Colonic mucosa (tissue), 4 donors: ENCODE measurements around the gene WNT1. TPM values are rescaled to one million over a fixed set of nuclear protein-coding genes. Genes with fewer than 3 reads are reported as not detected.

Source experiments
- DNase-seq: peaks from one replicate; pipeline ENCODE4 v3.0.0-alpha.2; 2020
- H3K27ac ChIP-seq: fragments of 200-600 bp; one replicate; pipeline ENCODE4 v1.8.0; 2021
- H3K27me3 ChIP-seq: fragments of 200-600 bp; one replicate; pipeline ENCODE4 v1.8.0; 2021
- H3K36me3 ChIP-seq: fragments of 200-600 bp; one replicate; pipeline ENCODE4 v1.8.0; 2021
- H3K4me1 ChIP-seq: fragments of 200-600 bp; one replicate; pipeline ENCODE4 v1.8.0; 2021; ENCODE audit warnings: mild to moderate bottlenecking
- H3K4me3 ChIP-seq: fragments of 200-600 bp; one replicate; pipeline ENCODE4 v1.8.0; 2021
- H3K9ac ChIP-seq, 2 donors: one replicate each; pipeline ENCODE4 v1.7.0; 2013; ENCODE audit warnings: control low read depth in 2 of 2, low read depth in 2 of 2, low read length in 2 of 2
- H3K9me3 ChIP-seq: fragments of 200-600 bp; one replicate; pipeline ENCODE4 v1.8.0; 2021
- intact Hi-C: fragments of 100-400 bp; cut with DNase I; formaldehyde crosslinking; loops from one replicate; pipeline ENCODE4 v1.14.1; 2022
- total RNA-seq, 2 donors: library from RNA; stranded (reverse); fragmentation: NEBNext Ultra II Directional in 1 of 2; extraction: Animal tissue kit (Norgen Biotek cat#: 25700) in 1 of 2; gene quantifications; one replicate each; pipeline ENCODE4 v1.2.1, GENCODE V29; 2021
- TF ChIP-seq, protein P1 (sequence below): fragments of 200-600 bp; IDR thresholded peaks from one replicate; pipeline ENCODE4 v1.8.0; 2022; ENCODE audit warnings: antibody characterized with exemption, mild to moderate bottlenecking
- donor health status: healthy.
- donor health status: DM: no; HTN: no; CAD: no.
- donor health status: DM: no; HTN: no; CAD: no.

The WNT1 gene
- total RNA-seq, 2 donors from 2014 or later: not detected

DNA sequence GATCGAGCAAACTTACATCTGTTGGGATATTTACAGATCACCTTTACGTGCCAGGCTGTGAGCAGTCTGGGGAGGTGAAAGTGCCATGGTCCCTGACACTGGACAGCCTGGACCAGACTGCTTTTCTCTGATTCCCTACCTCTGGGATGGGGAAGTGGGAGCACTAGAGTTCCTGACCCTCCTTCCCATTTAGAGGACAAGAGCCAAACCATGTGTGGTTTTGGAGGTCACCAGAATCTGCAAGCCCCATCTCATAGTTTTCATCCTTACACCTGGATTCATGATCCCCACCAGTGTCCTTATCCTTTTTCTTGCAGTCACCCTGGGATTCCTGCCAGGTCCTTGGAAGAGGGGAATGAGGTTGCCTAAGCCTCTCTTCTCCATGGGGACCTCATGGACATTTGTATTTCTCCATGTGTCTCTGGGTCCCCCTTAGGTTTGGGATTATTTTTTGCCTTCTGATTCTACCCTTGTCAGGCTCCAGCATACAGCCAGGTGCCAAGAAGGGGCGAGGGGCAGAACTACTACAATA, 5.1 kb upstream of the WNT1 start:
- H3K4me3 ChIP-seq: no peak overlapping the region
- intact Hi-C loops: no loop called here
- peaks cover 21% of the 10 kb centered on the region for H3K4me1 ChIP-seq
- H3K27ac ChIP-seq: no peak overlapping the region
- H3K9ac ChIP-seq: no peak overlapping the region
- DNase-seq: no peak
- no peaks in the 10 kb centered on the region for H3K9me3 ChIP-seq
- TF ChIP-seq, protein P1, sequence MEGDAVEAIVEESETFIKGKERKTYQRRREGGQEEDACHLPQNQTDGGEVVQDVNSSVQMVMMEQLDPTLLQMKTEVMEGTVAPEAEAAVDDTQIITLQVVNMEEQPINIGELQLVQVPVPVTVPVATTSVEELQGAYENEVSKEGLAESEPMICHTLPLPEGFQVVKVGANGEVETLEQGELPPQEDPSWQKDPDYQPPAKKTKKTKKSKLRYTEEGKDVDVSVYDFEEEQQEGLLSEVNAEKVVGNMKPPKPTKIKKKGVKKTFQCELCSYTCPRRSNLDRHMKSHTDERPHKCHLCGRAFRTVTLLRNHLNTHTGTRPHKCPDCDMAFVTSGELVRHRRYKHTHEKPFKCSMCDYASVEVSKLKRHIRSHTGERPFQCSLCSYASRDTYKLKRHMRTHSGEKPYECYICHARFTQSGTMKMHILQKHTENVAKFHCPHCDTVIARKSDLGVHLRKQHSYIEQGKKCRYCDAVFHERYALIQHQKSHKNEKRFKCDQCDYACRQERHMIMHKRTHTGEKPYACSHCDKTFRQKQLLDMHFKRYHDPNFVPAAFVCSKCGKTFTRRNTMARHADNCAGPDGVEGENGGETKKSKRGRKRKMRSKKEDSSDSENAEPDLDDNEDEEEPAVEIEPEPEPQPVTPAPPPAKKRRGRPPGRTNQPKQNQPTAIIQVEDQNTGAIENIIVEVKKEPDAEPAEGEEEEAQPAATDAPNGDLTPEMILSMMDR: no peak
- H3K27me3 ChIP-seq: peaks cover 59% of the 10 kb centered on the region
- H3K36me3 ChIP-seq: no peaks in the 10 kb centered on the region

GRCh38 chr12:48973531-48973930, 4.6 kb upstream of the WNT1 start:
- Histone ChIP-seq H3K27me3 (peaks cover 64% of the 10 kb centered on the region), H3K27ac (no peak overlapping the region), H3K36me3 (no peaks in the 10 kb centered on the region), H3K4me1 (peaks cover 27% of the 10 kb centered on the region), H3K4me3 (no peak overlapping the region), H3K9ac (no peak overlapping the region), H3K9me3 (no peaks in the 10 kb centered on the region)
- TF ChIP-seq, protein P1: no peak
- intact Hi-C loops: no loop called here
- DNase-seq: no peak

- Histone ChIP-seq H3K9me3 (no peaks in the 10 kb centered on the region), H3K27me3 (peaks cover 70% of the 10 kb centered on the region), H3K4me1 (peaks cover 29% of the 10 kb centered on the region), H3K36me3 (no peaks in the 10 kb centered on the region), H3K27ac (no peak overlapping the region), H3K9ac (no peak overlapping the region), H3K4me3 (no peak overlapping the region)
- intact Hi-C loops: no loop called here
- TF ChIP-seq, protein P1: peak; percentile 61
- DNase-seq: peak; percentile 62
Measured at GRCh38 chr12:48973941-48974673, 4.0 kb upstream of the WNT1 start.

GRCh38 chr12:48977290-48978281, 536 bp upstream of the WNT1 start:
- Histone ChIP-seq H3K27me3 (peaks cover 76% of the 10 kb centered on the region), H3K9me3 (no peaks in the 10 kb centered on the region), H3K36me3 (no peaks in the 10 kb centered on the region), H3K4me1 (peaks cover 36% of the 10 kb centered on the region), H3K9ac (no peak overlapping the region), H3K27ac (no peak overlapping the region), H3K4me3 (peak overlapping the region; percentile 27)
- TF ChIP-seq, protein P1: peak; percentile 76
- intact Hi-C loops: loop anchor here (5.0 kb wide), 1 partner anchor 40 kb away; no protein-coding TSS in a partner anchor
- DNase-seq: peak; percentile 73
